Panc1 (cell line): Measurements from ENCODE around the gene PDE6A. TPM values are rescaled to one million over a fixed set of nuclear protein-coding genes. Genes with fewer than 3 reads are reported as not detected.

ENCODE experiments used
- ATAC-seq: fragments of 200-7000 bp; cut with Tn5 transposase; 2 replicates; pipeline ENCODE4 v1.9.1; 2020; ENCODE audit warnings: mild to moderate bottlenecking, moderate library complexity
- BruUV-seq: library from RNA; stranded (reverse); fragments of 400-500 nt; replicated peaks from 2 replicates; lab custom pipeline; 2021; lab: Mats Ljungman, UMichigan
- CTCF ChIA-PET: fragments of 300-600 bp; sonication (Branson Sonifier 250); formaldehyde crosslinking; loops from one replicate; lab custom pipeline; 2022; ENCODE audit warnings: antibody characterized with exemption; lab: Charles Lee
- POLR2A ChIA-PET: fragments of 300-600 bp; sonication (Branson Sonifier 250); formaldehyde crosslinking; loops from one replicate; lab custom pipeline; 2022; ENCODE audit warnings: antibody characterized with exemption; lab: Charles Lee
- DNase-seq: peaks from one replicate; pipeline ENCODE4 v3.0.0-alpha.2; 2010; ENCODE audit warnings: low read depth, low spot score
- H3K27ac ChIP-seq: 2 replicates; pipeline ENCODE4 v1.5.1; 2011; ENCODE audit warnings: mild to moderate bottlenecking, low read length, inconsistent platforms
- H3K27me3 ChIP-seq: fragments of 200-500 bp; sonication (Bioruptor generic); 2 replicates; pipeline ENCODE4 v1.6.0; 2014; ENCODE audit warnings: low read length, inconsistent platforms; ENCODE audit not compliant: control insufficient read depth, insufficient read depth
- H3K36me3 ChIP-seq: fragments of 200-500 bp; sonication (Bioruptor generic); 2 replicates; pipeline ENCODE4 v1.5.1; 2014; ENCODE audit warnings: inconsistent platforms, mild to moderate bottlenecking, low read length, moderate library complexity; ENCODE audit not compliant: control insufficient read depth, insufficient read depth
- H3K4me1 ChIP-seq: 2 replicates; pipeline ENCODE4 v1.5.1; 2011; ENCODE audit warnings: inconsistent platforms, mild to moderate bottlenecking, low read length, moderate library complexity; ENCODE audit not compliant: control insufficient read depth, insufficient read depth
- H3K4me3 ChIP-seq, 2 experiments: 2 replicates each; pipeline ENCODE4 v1.5.1; 2011 to 2012; ENCODE audit warnings: low read depth in 2 of 2, low read length in 2 of 2, mild to moderate bottlenecking in 2 of 2, inconsistent platforms in 1 of 2, moderate library complexity in 1 of 2
- H3K9me3 ChIP-seq: fragments of 200-500 bp; sonication (Bioruptor generic); 2 replicates; pipeline ENCODE4 v1.5.1; 2014; ENCODE audit warnings: low read depth, mild to moderate bottlenecking, inconsistent platforms, low read length, moderate library complexity; ENCODE audit not compliant: control insufficient read depth, insufficient read depth
- POLR2AphosphoS5 ChIP-seq: IDR thresholded peaks from 2 replicates; pipeline ENCODE4 v1.6.1; 2012; ENCODE audit warnings: mild to moderate bottlenecking, low read depth, low read length, moderate library complexity
- SIN3A ChIP-seq: IDR thresholded peaks from 2 replicates; pipeline ENCODE4 v1.6.1; 2012; ENCODE audit warnings: low read depth, mild to moderate bottlenecking, low read length, moderate library complexity, borderline replicate concordance; ENCODE audit not compliant: insufficient read depth
- TCF7L2 ChIP-seq: IDR thresholded peaks from 2 replicates; pipeline ENCODE4 v1.6.1; 2011; ENCODE audit warnings: mild to moderate bottlenecking, low read depth, low read length, inconsistent platforms
- in situ Hi-C: cut with HindIII; loops from 2 replicates; pipeline ENCODE4 v1.10.0; 2016; ENCODE audit warnings: low sequenced_read_pairs, low pct_unique_long_range_greater_than_20kb
- intact Hi-C: fragments of 100-400 bp; cut with micrococcal nuclease; formaldehyde crosslinking; loops from one replicate; pipeline ENCODE4 v1.10.0; 2022; ENCODE audit not compliant: unreplicated experiment
- total RNA-seq: library from RNA; stranded (reverse); gene quantifications from one replicate; pipeline ENCODE4 v1.2.1, GENCODE V29; 2021; ENCODE audit not compliant: unreplicated experiment
- TF ChIP-seq, protein P1 (sequence below): fragments of 450-650 bp; IDR thresholded peaks from 2 replicates; pipeline ENCODE4 v1.5.1; 2017; ENCODE audit warnings: mild to moderate bottlenecking
- TF ChIP-seq, protein P2 (sequence below), 2 experiments: IDR thresholded peaks; 2 replicates each; pipeline ENCODE4 v1.6.1; 2011 to 2012; ENCODE audit warnings: low read depth in 2 of 2, control low read depth in 1 of 2, low read length in 1 of 2, mild to moderate bottlenecking in 1 of 2, moderate library complexity in 1 of 2; ENCODE audit not compliant: insufficient read depth in 1 of 2

The PDE6A gene
- total RNA-seq, 1 experiment from 2014 or later = 0.33 TPM

DNA sequence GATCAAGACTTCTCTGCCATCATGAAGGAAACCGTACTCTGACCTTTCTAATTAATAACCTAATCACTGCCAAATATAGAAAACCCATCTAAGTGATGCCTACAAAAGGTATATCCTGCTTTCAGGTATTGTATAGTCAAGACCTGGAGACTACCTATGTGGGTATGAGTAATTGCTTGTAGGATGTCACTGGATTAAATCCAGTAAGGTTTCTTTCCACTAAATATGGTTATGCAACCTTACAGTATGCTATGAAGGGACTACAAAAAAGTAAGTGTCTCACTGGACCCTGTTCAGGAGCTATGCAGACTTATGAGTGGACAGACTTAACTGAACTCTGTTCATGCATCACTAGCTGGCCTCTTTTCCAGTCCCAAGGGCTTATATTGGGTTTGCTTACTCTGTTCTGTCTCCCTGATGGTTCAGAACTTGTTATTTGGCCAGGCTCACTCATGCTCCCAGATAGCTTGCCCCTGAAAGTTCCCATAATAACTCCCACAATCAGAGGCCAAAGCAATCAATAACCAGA, 51.1 kb downstream of the PDE6A start:
- Histone ChIP-seq H3K27ac (no peak overlapping the region), H3K36me3 (no peaks in the 10 kb centered on the region), H3K9me3 (no peaks in the 10 kb centered on the region), H3K27me3 (no peaks in the 10 kb centered on the region), H3K4me1 (no peaks in the 10 kb centered on the region; the same call in 1 of the 2 replicates), H3K4me3 (no peak overlapping the region)
- DNase-seq = no peak
- intact Hi-C loops = no loop called here
- ChIA-PET POLR2A (interaction anchor here (0.6 kb wide), 1 partner anchor 208 kb away, joined by 6 read pairs; no protein-coding TSS in a partner anchor), CTCF (no interaction called here)
- no peak for ATAC-seq
- TF ChIP-seq, protein P1, sequence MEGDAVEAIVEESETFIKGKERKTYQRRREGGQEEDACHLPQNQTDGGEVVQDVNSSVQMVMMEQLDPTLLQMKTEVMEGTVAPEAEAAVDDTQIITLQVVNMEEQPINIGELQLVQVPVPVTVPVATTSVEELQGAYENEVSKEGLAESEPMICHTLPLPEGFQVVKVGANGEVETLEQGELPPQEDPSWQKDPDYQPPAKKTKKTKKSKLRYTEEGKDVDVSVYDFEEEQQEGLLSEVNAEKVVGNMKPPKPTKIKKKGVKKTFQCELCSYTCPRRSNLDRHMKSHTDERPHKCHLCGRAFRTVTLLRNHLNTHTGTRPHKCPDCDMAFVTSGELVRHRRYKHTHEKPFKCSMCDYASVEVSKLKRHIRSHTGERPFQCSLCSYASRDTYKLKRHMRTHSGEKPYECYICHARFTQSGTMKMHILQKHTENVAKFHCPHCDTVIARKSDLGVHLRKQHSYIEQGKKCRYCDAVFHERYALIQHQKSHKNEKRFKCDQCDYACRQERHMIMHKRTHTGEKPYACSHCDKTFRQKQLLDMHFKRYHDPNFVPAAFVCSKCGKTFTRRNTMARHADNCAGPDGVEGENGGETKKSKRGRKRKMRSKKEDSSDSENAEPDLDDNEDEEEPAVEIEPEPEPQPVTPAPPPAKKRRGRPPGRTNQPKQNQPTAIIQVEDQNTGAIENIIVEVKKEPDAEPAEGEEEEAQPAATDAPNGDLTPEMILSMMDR = no peak
- TF ChIP-seq POLR2AphosphoS5 (no peak), TCF7L2 (no peak), SIN3A (no peak)
- TF ChIP-seq, protein P2, sequence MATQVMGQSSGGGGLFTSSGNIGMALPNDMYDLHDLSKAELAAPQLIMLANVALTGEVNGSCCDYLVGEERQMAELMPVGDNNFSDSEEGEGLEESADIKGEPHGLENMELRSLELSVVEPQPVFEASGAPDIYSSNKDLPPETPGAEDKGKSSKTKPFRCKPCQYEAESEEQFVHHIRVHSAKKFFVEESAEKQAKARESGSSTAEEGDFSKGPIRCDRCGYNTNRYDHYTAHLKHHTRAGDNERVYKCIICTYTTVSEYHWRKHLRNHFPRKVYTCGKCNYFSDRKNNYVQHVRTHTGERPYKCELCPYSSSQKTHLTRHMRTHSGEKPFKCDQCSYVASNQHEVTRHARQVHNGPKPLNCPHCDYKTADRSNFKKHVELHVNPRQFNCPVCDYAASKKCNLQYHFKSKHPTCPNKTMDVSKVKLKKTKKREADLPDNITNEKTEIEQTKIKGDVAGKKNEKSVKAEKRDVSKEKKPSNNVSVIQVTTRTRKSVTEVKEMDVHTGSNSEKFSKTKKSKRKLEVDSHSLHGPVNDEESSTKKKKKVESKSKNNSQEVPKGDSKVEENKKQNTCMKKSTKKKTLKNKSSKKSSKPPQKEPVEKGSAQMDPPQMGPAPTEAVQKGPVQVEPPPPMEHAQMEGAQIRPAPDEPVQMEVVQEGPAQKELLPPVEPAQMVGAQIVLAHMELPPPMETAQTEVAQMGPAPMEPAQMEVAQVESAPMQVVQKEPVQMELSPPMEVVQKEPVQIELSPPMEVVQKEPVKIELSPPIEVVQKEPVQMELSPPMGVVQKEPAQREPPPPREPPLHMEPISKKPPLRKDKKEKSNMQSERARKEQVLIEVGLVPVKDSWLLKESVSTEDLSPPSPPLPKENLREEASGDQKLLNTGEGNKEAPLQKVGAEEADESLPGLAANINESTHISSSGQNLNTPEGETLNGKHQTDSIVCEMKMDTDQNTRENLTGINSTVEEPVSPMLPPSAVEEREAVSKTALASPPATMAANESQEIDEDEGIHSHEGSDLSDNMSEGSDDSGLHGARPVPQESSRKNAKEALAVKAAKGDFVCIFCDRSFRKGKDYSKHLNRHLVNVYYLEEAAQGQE (IDR thresholded peaks at IDR 0.05; ENCODE audit: insufficient read depth in 1 of 2, low read depth in 2 of 2, low read length in 1 of 2) = no peak
- BruUV-seq = no TSS peak
- in situ Hi-C loops = no loop called here

DNA sequence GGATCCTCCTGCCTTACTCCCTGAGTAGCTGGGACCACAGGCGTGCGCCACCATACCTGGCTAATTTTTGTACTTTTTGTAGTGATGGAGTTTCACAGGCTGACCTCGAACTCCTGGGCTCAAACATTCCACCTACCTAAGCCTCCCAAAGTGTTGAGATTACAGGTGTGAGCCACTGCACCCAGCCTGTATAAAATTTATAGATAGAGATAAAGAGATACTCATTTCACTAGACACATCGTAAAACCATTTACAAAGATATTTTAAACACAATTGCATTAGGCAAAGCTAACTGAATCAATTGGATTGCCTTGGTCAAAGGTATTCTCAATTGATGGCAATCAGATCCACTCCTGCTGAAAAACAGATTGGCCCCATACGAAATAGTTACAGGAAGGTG, 52.0 kb downstream of the PDE6A start:
- Histone ChIP-seq H3K4me3 (no peak overlapping the region), H3K4me1 (peaks cover 4% of the 10 kb centered on the region), H3K27me3 (no peaks in the 10 kb centered on the region), H3K27ac (no peak overlapping the region), H3K9me3 (no peaks in the 10 kb centered on the region), H3K36me3 (no peaks in the 10 kb centered on the region)
- intact Hi-C loops (no loop called here), in situ Hi-C loops (no loop called here)
- POLR2A ChIA-PET = no interaction called here
- TF ChIP-seq, protein P1 = no peak
- TF ChIP-seq SIN3A (no peak), POLR2AphosphoS5 (no peak), TCF7L2 (no peak)
- TF ChIP-seq, protein P2 (IDR thresholded peaks at IDR 0.05; ENCODE audit: insufficient read depth in 1 of 2, low read depth in 2 of 2, low read length in 1 of 2) = no peak
- CTCF ChIA-PET = interaction anchor here (0.7 to 1.2 kb wide), 2 partner anchors 40 to 161 kb away, joined by 3 read pairs; no protein-coding TSS in a partner anchor
- BruUV-seq = no TSS peak
- ATAC-seq (no peak), DNase-seq (no peak)
